NCI-H2196 treated with DMSO at 0.1 percent for 48 hours (cell line): ENCODE data around the gene TROAP.
"Not testable (repeated sequence)": the region's sequence is repeated elsewhere in the genome, so short reads cannot be mapped to it uniquely, and the experiment has no call there.

Source experiments
- DNase-seq: peaks from one replicate; lab custom pipeline; 2025; ENCODE audit not compliant: unreplicated experiment; lab: John Stamatoyannopoulos, UW

TROAP gene

GRCh38 chr12:49366096-49366651 lies 43.1 kb downstream of the TROAP start:
- DNase-seq, result no peak

GRCh38 chr12:49366652-49367380 lies 43.8 kb downstream of the TROAP start:
- peak; percentile 89 for DNase-seq

DNA sequence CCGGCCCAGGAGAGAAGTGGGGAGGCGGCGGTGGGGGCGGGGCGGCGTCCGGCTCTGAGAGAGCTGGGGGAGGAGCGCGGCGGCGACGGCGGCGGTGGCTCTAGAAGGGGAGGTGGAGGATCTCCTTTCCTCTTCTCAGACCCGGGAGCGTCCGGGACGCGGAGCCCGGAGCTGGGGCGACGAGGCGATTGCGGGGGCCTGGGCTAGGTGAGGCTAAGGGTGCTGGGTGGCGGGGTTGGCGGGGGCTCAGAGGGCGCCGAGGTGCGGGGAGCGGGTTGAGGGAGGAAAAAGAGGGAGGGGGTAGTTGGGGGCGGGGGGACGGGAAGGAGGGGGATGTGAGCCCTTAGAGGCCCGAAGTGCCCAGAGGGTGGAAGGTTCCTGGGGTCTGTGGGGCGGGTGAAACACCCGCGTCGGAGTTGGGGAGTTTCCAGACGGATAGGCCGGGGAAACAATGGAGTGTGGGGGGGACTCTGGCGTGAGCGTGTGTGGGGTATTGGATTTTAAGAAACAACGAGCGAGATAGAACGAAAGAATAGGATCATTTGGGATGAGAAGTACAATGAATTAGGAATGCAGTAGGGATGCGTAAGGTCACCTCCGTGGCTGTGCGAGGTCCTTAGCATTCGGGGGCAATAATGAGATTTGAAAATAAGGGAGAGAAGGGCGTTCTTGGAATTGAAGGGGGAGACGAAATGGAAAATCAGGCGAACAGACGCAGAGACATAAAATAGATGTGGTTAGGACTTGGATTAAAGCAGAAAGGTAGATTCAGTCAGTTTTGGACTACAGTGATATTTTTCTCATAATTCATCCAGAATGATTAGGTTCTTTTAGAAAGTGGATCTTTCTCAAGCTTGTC lies 44.6 kb downstream of the TROAP start, which contains the start of gene SPATS2:
Gene SPATS2, plus strand, starts transcription at position 82 of the 859 bp plus-strand sequence. CDS start 93,551 bp downstream, outside the sequence.
- DNase-seq, result no peak

DNA sequence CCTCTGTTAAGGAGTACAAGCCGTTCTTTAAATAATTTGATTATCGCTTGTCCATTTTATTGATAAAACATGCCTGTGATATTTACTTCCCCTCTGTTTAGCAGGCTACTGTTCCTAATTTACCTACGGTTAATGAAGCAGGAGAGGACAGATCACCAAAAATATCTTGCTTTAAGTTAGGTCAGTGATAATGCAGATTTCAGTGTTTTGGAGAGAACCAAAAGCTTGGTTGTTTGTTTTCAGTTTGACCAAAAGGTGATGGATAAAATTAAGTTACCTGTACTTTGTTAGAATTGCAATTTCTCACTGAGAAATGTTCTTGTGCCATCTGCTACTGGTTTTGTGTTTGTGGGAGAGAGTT lies 45.2 kb downstream of the TROAP start:
- no peak for DNase-seq

DNA sequence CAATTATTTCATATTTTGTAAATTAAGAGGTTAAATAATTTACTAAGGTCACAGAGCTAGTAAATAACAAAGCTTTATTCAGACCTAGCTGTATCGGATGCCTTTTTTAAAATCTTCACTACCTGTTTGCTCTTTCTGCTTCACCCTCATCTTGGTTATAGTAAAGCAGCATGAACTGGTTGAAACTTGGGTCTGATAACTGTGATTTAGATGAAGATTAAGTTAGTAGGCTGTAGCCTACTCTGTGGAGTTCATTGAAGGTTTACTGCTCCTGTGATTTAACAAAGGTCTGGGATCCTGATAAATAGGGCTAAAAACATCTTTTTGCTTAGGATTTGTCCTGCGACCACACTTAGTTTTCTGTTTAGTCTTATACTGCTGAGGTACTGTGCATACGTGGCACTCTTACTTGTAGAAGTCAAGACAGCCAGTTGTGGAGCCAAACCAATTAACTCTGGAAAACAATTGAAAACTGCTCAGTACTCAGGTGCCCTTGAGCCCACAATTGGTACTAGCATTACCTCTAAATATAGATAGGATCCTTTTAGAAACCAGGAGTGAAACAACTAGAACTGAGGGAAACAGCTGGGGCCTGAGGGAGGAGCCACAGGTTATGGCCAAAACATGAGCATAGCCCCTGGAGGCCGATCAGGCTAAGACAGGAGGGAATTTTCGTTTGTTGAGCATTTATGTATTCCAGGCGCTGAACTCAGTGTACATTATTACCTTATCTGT lies 46.5 kb downstream of the TROAP start:
- DNase-seq, result peak; percentile 22

- no peak for DNase-seq
Measured at GRCh38 chr12:49370539-49370938, 47.5 kb downstream of the TROAP start.

GRCh38 chr12:49375406-49375805 lies 52.4 kb downstream of the TROAP start:
- no peak for DNase-seq

DNA sequence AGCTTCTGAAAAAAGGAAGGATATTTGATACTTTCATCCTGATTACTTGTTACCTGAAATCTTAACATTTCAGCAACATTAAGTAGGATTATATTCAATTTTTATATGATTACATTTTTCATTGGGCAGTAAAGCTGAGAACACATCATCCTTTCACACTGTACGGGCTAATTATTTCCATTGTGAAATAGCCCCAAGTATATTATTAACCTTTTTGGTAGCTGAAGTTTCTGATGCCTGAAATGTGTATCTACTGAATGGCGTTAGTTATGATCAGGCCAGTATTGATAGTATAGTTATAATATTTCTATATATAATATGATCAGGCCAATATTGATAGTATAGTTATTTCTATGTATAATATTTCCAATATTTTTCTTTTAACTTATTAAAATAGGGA lies 54.3 kb downstream of the TROAP start:
- DNase-seq, result no peak

GRCh38 chr12:49380184-49380583 lies 57.1 kb downstream of the TROAP start:
- DNase-seq, result not testable (repeated sequence)
